Measurements from ENCODE around the gene TFF1.

Gene TFF1

GRCh38 chr21:42314616-42315295 is 51.6 kb downstream of the TFF1 start:
- DNase-seq = no peak

- DNase-seq = no peak
These were observed 52.8 kb downstream of the TFF1 start for GRCh38 chr21:42313501-42313969.

- DNase-seq = no peak
These were observed 53.7 kb downstream of the TFF1 start for GRCh38 chr21:42312626-42313104.
